Esophagus squamous epithelium (tissue), 4 donors: ENCODE data around the gene TBK1.

Source experiments
- CTCF ChIP-seq, 6 experiments: fragments of 450-650 bp in 4 of 6; fragments of 200-600 bp in 2 of 6; sonication (generic) in 2 of 6; IDR thresholded peaks; one replicate each; pipeline ENCODE4 v1.5.1; 2016 to 2019; ENCODE audit warnings: antibody characterized with exemption in 6 of 6, mild to moderate bottlenecking in 4 of 6, moderate library complexity in 4 of 6
- POLR2A ChIP-seq, 4 donors: fragments of 450-650 bp; IDR thresholded peaks; one replicate each; pipeline ENCODE4 v1.6.1; 2017; ENCODE audit warnings: antibody characterized with exemption in 4 of 4, mild to moderate bottlenecking in 4 of 4, moderate library complexity in 3 of 4

- no peak for TF ChIP-seq CTCF (IDR thresholded peaks at IDR 0.05)
- no peak for TF ChIP-seq POLR2A (IDR thresholded peaks at IDR 0.05)
These were observed 99.8 kb downstream of the TBK1 start for GRCh38 chr12:64551676-64552075.
